HEK293 (cell line): ENCODE data around the gene SLAMF8.

Experiments used
- CTCF ChIA-PET: fragments of 350-600 bp; formaldehyde crosslinking; extraction: SDS; loops from one replicate; lab custom pipeline; 2021; ENCODE audit warnings: antibody characterized with exemption; lab: Yijun Ruan, JAX
- POLR2A ChIA-PET: fragments of 300-600 bp; formaldehyde crosslinking; extraction: SDS; loops from one replicate; lab custom pipeline; 2020; ENCODE audit warnings: antibody characterized with exemption, inconsistent platforms; lab: Yijun Ruan, JAX
- H3K27ac ChIP-seq: fragments of 200-500 bp; sonication (Bioruptor generic); 2 replicates; pipeline ENCODE4 v1.5.1; 2014; ENCODE audit warnings: low read depth, low read length, control low read depth, inconsistent platforms; ENCODE audit errors: extremely low read depth
- H3K36me3 ChIP-seq, 2 experiments: fragments of 200-500 bp in 1 of 2; sonication (Bioruptor generic) in 1 of 2; 1 replicate in 1 of 2; 2 replicates in 1 of 2; pipeline ENCODE4 v1.5.1; 2014 to 2017; ENCODE audit warnings: inconsistent platforms in 2 of 2, low read length in 2 of 2; ENCODE audit not compliant: control insufficient read depth in 2 of 2, insufficient read depth in 1 of 2
- H3K4me1 ChIP-seq: fragments of 200-500 bp; sonication (Bioruptor generic); 2 replicates; pipeline ENCODE4 v1.5.1; 2014; ENCODE audit warnings: mild to moderate bottlenecking, low read length, inconsistent platforms; ENCODE audit not compliant: control insufficient read depth, insufficient read depth
- H3K4me3 ChIP-seq: 2 replicates; pipeline ENCODE4 v1.5.1; 2011; ENCODE audit warnings: low read depth, mild to moderate bottlenecking, control low read depth, low read length, moderate library complexity
- H3K9me3 ChIP-seq: fragments of 200-500 bp; sonication (Bioruptor generic); 2 replicates; pipeline ENCODE4 v1.5.1; 2014; ENCODE audit warnings: low read depth, low read length, inconsistent platforms; ENCODE audit not compliant: control insufficient read depth, insufficient read depth
- EGR2 ChIP-seq: fragments of 450-650 bp; formaldehyde crosslinking; IDR thresholded peaks from 2 replicates; pipeline ENCODE4 v1.5.1; 2016; ENCODE audit warnings: low read depth, missing biosample characterization, missing genetic modification characterization
- KLF1 ChIP-seq: fragments of 450-650 bp; formaldehyde crosslinking; IDR thresholded peaks from 2 replicates; pipeline ENCODE4 v1.5.1; 2016; ENCODE audit warnings: missing biosample characterization, missing genetic modification characterization
- PRDM10 ChIP-seq: fragments of 450-650 bp; formaldehyde crosslinking; IDR thresholded peaks from 2 replicates; pipeline ENCODE4 v1.5.1; 2016; ENCODE audit warnings: missing biosample characterization, missing genetic modification characterization
- RBAK ChIP-seq: fragments of 450-650 bp; formaldehyde crosslinking; IDR thresholded peaks from 2 replicates; pipeline ENCODE4 v1.5.1; 2016; ENCODE audit warnings: missing biosample characterization, missing genetic modification characterization
- SALL2 ChIP-seq: fragments of 450-650 bp; formaldehyde crosslinking; IDR thresholded peaks from 2 replicates; pipeline ENCODE4 v1.5.0; 2017; ENCODE audit warnings: missing biosample characterization, mild to moderate bottlenecking, missing genetic modification characterization, borderline replicate concordance
- SCRT1 ChIP-seq: fragments of 450-650 bp; formaldehyde crosslinking; IDR thresholded peaks from 2 replicates; pipeline ENCODE4 v1.5.1; 2016; ENCODE audit warnings: missing biosample characterization, missing genetic modification characterization, borderline replicate concordance
- WT1 ChIP-seq: fragments of 450-650 bp; formaldehyde crosslinking; IDR thresholded peaks from 2 replicates; pipeline ENCODE4 v1.5.1; 2016; ENCODE audit warnings: missing biosample characterization, missing genetic modification characterization
- ZBTB20 ChIP-seq: fragments of 450-650 bp; formaldehyde crosslinking; IDR thresholded peaks from 2 replicates; pipeline ENCODE4 v1.5.1; 2016; ENCODE audit warnings: missing biosample characterization, missing genetic modification characterization
- ZBTB6 ChIP-seq: fragments of 450-650 bp; formaldehyde crosslinking; IDR thresholded peaks from 2 replicates; pipeline ENCODE4 v1.5.1; 2017; ENCODE audit warnings: missing biosample characterization, missing genetic modification characterization
- ZFHX2 ChIP-seq: fragments of 450-650 bp; formaldehyde crosslinking; conservative IDR thresholded peaks from 2 replicates; pipeline ENCODE4 v1.5.1; 2016; ENCODE audit warnings: missing biosample characterization, missing genetic modification characterization
- ZFP37 ChIP-seq: fragments of 450-650 bp; formaldehyde crosslinking; IDR thresholded peaks from 2 replicates; pipeline ENCODE4 v1.5.1; 2016; ENCODE audit warnings: missing biosample characterization, missing genetic modification characterization
- ZNF114 ChIP-seq: fragments of 450-650 bp; formaldehyde crosslinking; IDR thresholded peaks from 2 replicates; pipeline ENCODE4 v1.5.0; 2017; ENCODE audit warnings: missing biosample characterization, missing genetic modification characterization
- ZNF132 ChIP-seq: fragments of 450-650 bp; formaldehyde crosslinking; IDR thresholded peaks from 2 replicates; pipeline ENCODE4 v1.5.1; 2017; ENCODE audit warnings: missing biosample characterization, missing genetic modification characterization, borderline replicate concordance
- ZNF146 ChIP-seq: fragments of 450-650 bp; formaldehyde crosslinking; IDR thresholded peaks from 2 replicates; pipeline ENCODE4 v1.5.1; 2016; ENCODE audit warnings: missing biosample characterization, missing genetic modification characterization
- ZNF169 ChIP-seq: fragments of 450-650 bp; formaldehyde crosslinking; IDR thresholded peaks from 2 replicates; pipeline ENCODE4 v1.5.1; 2016; ENCODE audit warnings: missing biosample characterization, missing genetic modification characterization
- ZNF24 ChIP-seq: fragments of 450-650 bp; formaldehyde crosslinking; IDR thresholded peaks from 2 replicates; pipeline ENCODE4 v1.5.1; 2016; ENCODE audit warnings: missing biosample characterization, missing genetic modification characterization
- ZNF248 ChIP-seq: fragments of 450-650 bp; formaldehyde crosslinking; IDR thresholded peaks from 2 replicates; pipeline ENCODE4 v1.5.1; 2017; ENCODE audit warnings: missing biosample characterization, missing genetic modification characterization
- ZNF350 ChIP-seq: fragments of 450-650 bp; formaldehyde crosslinking; IDR thresholded peaks from 2 replicates; pipeline ENCODE4 v1.5.0; 2017; ENCODE audit warnings: missing biosample characterization, mild to moderate bottlenecking, missing genetic modification characterization
- ZNF501 ChIP-seq: fragments of 450-650 bp; formaldehyde crosslinking; IDR thresholded peaks from 2 replicates; pipeline ENCODE4 v1.5.1; 2016; ENCODE audit warnings: missing biosample characterization, missing genetic modification characterization
- ZNF510 ChIP-seq: fragments of 450-650 bp; formaldehyde crosslinking; IDR thresholded peaks from 2 replicates; pipeline ENCODE4 v1.5.1; 2018; ENCODE audit warnings: mild to moderate bottlenecking, missing genetic modification characterization, missing biosample characterization; ENCODE audit not compliant: insufficient replicate concordance
- ZNF629 ChIP-seq: fragments of 450-650 bp; formaldehyde crosslinking; IDR thresholded peaks from 2 replicates; pipeline ENCODE4 v1.5.1; 2017; ENCODE audit warnings: missing biosample characterization, missing genetic modification characterization
- ZNF660 ChIP-seq: fragments of 450-650 bp; IDR thresholded peaks from 2 replicates; pipeline ENCODE4 v1.5.1; 2018; ENCODE audit warnings: missing biosample characterization, mild to moderate bottlenecking, missing genetic modification characterization
- ZNF747 ChIP-seq: fragments of 450-650 bp; formaldehyde crosslinking; IDR thresholded peaks from 2 replicates; pipeline ENCODE4 v1.5.1; 2016; ENCODE audit warnings: missing biosample characterization, missing genetic modification characterization
- ZSCAN16 ChIP-seq: fragments of 450-650 bp; formaldehyde crosslinking; IDR thresholded peaks from 2 replicates; pipeline ENCODE4 v1.5.1; 2016; ENCODE audit warnings: missing biosample characterization, missing genetic modification characterization
- TF ChIP-seq, protein P1 (sequence below): fragments of 450-650 bp; formaldehyde crosslinking; IDR thresholded peaks from 2 replicates; pipeline ENCODE4 v1.5.1; 2016; ENCODE audit warnings: missing biosample characterization, missing genetic modification characterization
- TF ChIP-seq, protein P2 (sequence below): fragments of 450-650 bp; formaldehyde crosslinking; IDR thresholded peaks from 2 replicates; pipeline ENCODE4; 2016; ENCODE audit warnings: missing biosample characterization, missing genetic modification characterization
- TF ChIP-seq, protein P3 (sequence below): fragments of 450-650 bp; formaldehyde crosslinking; IDR thresholded peaks from 2 replicates; pipeline ENCODE4 v1.5.1; 2017; ENCODE audit warnings: missing biosample characterization, missing genetic modification characterization

SLAMF8 gene

GRCh38 chr1:159855709-159856108 is 29.0 kb downstream of the SLAMF8 start:
- CTCF ChIA-PET = interaction anchor here (0.7 to 0.8 kb wide), 2 partner anchors 18 to 49 kb away, joined by 3 read pairs; no protein-coding TSS in a partner anchor
- Histone ChIP-seq H3K4me1 (0 out of 2 replicates have a peak, but pooled peaks cover 4% of the 10 kb centered on the region), H3K9me3 (no peaks in the 10 kb centered on the region), H3K27ac (no peak overlapping the region), H3K4me3 (no peak overlapping the region), H3K36me3 (no peaks in the 10 kb centered on the region)
- POLR2A ChIA-PET = no interaction called here
- TF ChIP-seq ZSCAN16 (tag by site-specific recombination) (no peak), ZNF132 (tag by site-specific recombination) (no peak), RBAK (no peak), ZNF350 (tag by site-specific recombination) (no peak), ZBTB20 (tag by site-specific recombination) (no peak), ZFHX2 (tag by site-specific recombination) (no peak), ZNF24 (tag by site-specific recombination) (no peak), ZNF510 (no peak), ZBTB6 (no peak), ZNF169 (no peak), ZNF248 (tag by site-specific recombination) (no peak), PRDM10 (no peak), ZFP37 (tag by site-specific recombination) (no peak), ZNF629 (tag by site-specific recombination) (no peak), KLF1 (no peak)
- TF ChIP-seq, protein P1, sequence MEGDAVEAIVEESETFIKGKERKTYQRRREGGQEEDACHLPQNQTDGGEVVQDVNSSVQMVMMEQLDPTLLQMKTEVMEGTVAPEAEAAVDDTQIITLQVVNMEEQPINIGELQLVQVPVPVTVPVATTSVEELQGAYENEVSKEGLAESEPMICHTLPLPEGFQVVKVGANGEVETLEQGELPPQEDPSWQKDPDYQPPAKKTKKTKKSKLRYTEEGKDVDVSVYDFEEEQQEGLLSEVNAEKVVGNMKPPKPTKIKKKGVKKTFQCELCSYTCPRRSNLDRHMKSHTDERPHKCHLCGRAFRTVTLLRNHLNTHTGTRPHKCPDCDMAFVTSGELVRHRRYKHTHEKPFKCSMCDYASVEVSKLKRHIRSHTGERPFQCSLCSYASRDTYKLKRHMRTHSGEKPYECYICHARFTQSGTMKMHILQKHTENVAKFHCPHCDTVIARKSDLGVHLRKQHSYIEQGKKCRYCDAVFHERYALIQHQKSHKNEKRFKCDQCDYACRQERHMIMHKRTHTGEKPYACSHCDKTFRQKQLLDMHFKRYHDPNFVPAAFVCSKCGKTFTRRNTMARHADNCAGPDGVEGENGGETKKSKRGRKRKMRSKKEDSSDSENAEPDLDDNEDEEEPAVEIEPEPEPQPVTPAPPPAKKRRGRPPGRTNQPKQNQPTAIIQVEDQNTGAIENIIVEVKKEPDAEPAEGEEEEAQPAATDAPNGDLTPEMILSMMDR (tag by site-specific recombination) = no peak

GRCh38 chr1:159856576-159856975 is 29.9 kb downstream of the SLAMF8 start:
- Histone ChIP-seq H3K4me1 (0 out of 2 replicates have a peak, but pooled peaks cover 4% of the 10 kb centered on the region), H3K4me3 (no peak overlapping the region), H3K9me3 (no peaks in the 10 kb centered on the region), H3K36me3 (no peaks in the 10 kb centered on the region), H3K27ac (no peak overlapping the region)
- CTCF ChIA-PET = no interaction called here
- POLR2A ChIA-PET = no interaction called here
- TF ChIP-seq WT1 (tag by site-specific recombination) (no peak), ZFHX2 (tag by site-specific recombination) (peak; percentile 93), ZNF146 (tag by site-specific recombination) (no peak), ZNF114 (tag by site-specific recombination) (no peak), EGR2 (peak; percentile 93), SCRT1 (tag by site-specific recombination) (no peak), ZNF501 (tag by site-specific recombination) (no peak), ZNF660 (tag by site-specific recombination) (no peak), SALL2 (tag by site-specific recombination) (no peak), ZNF747 (tag by site-specific recombination) (no peak)
- TF ChIP-seq, protein P2, sequence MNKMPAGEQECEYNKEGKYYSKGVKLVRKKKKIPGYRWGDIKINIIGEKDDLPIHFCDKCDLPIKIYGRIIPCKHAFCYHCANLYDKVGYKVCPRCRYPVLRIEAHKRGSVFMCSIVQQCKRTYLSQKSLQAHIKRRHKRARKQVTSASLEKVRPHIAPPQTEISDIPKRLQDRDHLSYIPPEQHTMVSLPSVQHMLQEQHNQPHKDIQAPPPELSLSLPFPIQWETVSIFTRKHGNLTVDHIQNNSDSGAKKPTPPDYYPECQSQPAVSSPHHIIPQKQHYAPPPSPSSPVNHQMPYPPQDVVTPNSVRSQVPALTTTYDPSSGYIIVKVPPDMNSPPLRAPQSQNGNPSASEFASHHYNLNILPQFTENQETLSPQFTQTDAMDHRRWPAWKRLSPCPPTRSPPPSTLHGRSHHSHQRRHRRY = no peak
- TF ChIP-seq, protein P3, sequence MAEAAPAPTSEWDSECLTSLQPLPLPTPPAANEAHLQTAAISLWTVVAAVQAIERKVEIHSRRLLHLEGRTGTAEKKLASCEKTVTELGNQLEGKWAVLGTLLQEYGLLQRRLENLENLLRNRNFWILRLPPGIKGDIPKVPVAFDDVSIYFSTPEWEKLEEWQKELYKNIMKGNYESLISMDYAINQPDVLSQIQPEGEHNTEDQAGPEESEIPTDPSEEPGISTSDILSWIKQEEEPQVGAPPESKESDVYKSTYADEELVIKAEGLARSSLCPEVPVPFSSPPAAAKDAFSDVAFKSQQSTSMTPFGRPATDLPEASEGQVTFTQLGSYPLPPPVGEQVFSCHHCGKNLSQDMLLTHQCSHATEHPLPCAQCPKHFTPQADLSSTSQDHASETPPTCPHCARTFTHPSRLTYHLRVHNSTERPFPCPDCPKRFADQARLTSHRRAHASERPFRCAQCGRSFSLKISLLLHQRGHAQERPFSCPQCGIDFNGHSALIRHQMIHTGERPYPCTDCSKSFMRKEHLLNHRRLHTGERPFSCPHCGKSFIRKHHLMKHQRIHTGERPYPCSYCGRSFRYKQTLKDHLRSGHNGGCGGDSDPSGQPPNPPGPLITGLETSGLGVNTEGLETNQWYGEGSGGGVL (tag by site-specific recombination) = peak; percentile 12; the same call in 1 of the 2 replicates
